Dendritic cell treated with granulocyte-macrophage colony-stimulating factor and Interleukin-4, amounts not matched to agents 40 ng/mL and 50 ng/mL, for 4 days (primary cell): ENCODE results near the gene ZFP3.
"Not testable (repeated sequence)": the region's sequence is repeated elsewhere in the genome, so short reads cannot be mapped to it uniquely, and the experiment has no call there.

ENCODE experiments used
- H3K27ac Mint-ChIP-seq: one replicate; pipeline ENCODE4 v1.8.0; 2022; ENCODE audit warnings: mild to moderate bottlenecking, mixed read lengths
- H3K27me3 Mint-ChIP-seq: one replicate; pipeline ENCODE4 v1.8.0; 2022; ENCODE audit warnings: mild to moderate bottlenecking, mixed read lengths
- H3K36me3 Mint-ChIP-seq: one replicate; pipeline ENCODE4 v1.8.0; 2022; ENCODE audit warnings: low read depth, mixed read lengths
- H3K4me1 Mint-ChIP-seq: one replicate; pipeline ENCODE4 v1.8.0; 2022; ENCODE audit warnings: low read depth, mixed read lengths
- H3K4me3 Mint-ChIP-seq: one replicate; pipeline ENCODE4 v1.8.0; 2022; ENCODE audit warnings: mild to moderate bottlenecking, moderate library complexity, mixed read lengths
- H3K9me3 Mint-ChIP-seq: one replicate; pipeline ENCODE4 v1.8.0; 2022; ENCODE audit warnings: mixed read lengths
- intact Hi-C: fragments of 100-400 bp; cut with micrococcal nuclease; formaldehyde crosslinking; loops from one replicate; pipeline ENCODE4 v1.15.0; 2022

Gene ZFP3

GRCh38 chr17:5133961-5134360 lies 55.7 kb downstream of the ZFP3 start:
- H3K4me1 Mint-ChIP-seq, intact Hi-C loops, H3K9me3 Mint-ChIP-seq, H3K4me3 Mint-ChIP-seq, H3K36me3 Mint-ChIP-seq, H3K27ac Mint-ChIP-seq: not testable (repeated sequence)
- peaks cover 18% of the 10 kb centered on the region for H3K27me3 Mint-ChIP-seq

GRCh38 chr17:5134571-5134970 lies 56.3 kb downstream of the ZFP3 start:
- H3K27ac Mint-ChIP-seq, H3K4me3 Mint-ChIP-seq, H3K36me3 Mint-ChIP-seq, H3K4me1 Mint-ChIP-seq, intact Hi-C loops, H3K9me3 Mint-ChIP-seq: not testable (repeated sequence)
- H3K27me3 Mint-ChIP-seq = peaks cover 18% of the 10 kb centered on the region

- H3K36me3 Mint-ChIP-seq, H3K9me3 Mint-ChIP-seq, H3K27ac Mint-ChIP-seq, intact Hi-C loops, H3K4me3 Mint-ChIP-seq, H3K4me1 Mint-ChIP-seq: not testable (repeated sequence)
- peaks cover 16% of the 10 kb centered on the region for H3K27me3 Mint-ChIP-seq
Measured at GRCh38 chr17:5135131-5135712, 57.0 kb downstream of the ZFP3 start.

GRCh38 chr17:5135726-5136579 lies 57.7 kb downstream of the ZFP3 start:
- Mint-ChIP-seq H3K4me3 (no peak overlapping the region), H3K27ac (no peak overlapping the region), H3K36me3 (no peaks in the 10 kb centered on the region), H3K27me3 (peaks cover 16% of the 10 kb centered on the region), H3K9me3 (no peaks in the 10 kb centered on the region), H3K4me1 (no peaks in the 10 kb centered on the region)
- intact Hi-C loops = no loop called here

GRCh38 chr17:5136580-5137412 lies 58.5 kb downstream of the ZFP3 start:
- H3K9me3 Mint-ChIP-seq, intact Hi-C loops: not testable (repeated sequence)

GRCh38 chr17:5137511-5138197 lies 59.4 kb downstream of the ZFP3 start:
- H3K9me3 Mint-ChIP-seq, H3K4me3 Mint-ChIP-seq, intact Hi-C loops, H3K36me3 Mint-ChIP-seq, H3K4me1 Mint-ChIP-seq, H3K27ac Mint-ChIP-seq: not testable (repeated sequence)
- H3K27me3 Mint-ChIP-seq = peaks cover 13% of the 10 kb centered on the region

More at GRCh38 chr17:5136580-5137412, 58.5 kb downstream of the ZFP3 start:
- H3K27me3 Mint-ChIP-seq = peaks cover 16% of the 10 kb centered on the region
- not testable (repeated sequence) for H3K27ac Mint-ChIP-seq, H3K4me1 Mint-ChIP-seq, H3K4me3 Mint-ChIP-seq, H3K36me3 Mint-ChIP-seq

- H3K27me3 Mint-ChIP-seq = peaks cover 12% of the 10 kb centered on the region
- H3K4me3 Mint-ChIP-seq, intact Hi-C loops, H3K36me3 Mint-ChIP-seq, H3K27ac Mint-ChIP-seq, H3K4me1 Mint-ChIP-seq, H3K9me3 Mint-ChIP-seq: not testable (repeated sequence)
Measured at GRCh38 chr17:5138198-5138544, 59.9 kb downstream of the ZFP3 start.

GRCh38 chr17:5138616-5139457 lies 60.6 kb downstream of the ZFP3 start:
- Mint-ChIP-seq H3K9me3 (no peaks in the 10 kb centered on the region), H3K36me3 (no peaks in the 10 kb centered on the region), H3K27me3 (peaks cover 12% of the 10 kb centered on the region), H3K27ac (no peak overlapping the region), H3K4me1 (no peaks in the 10 kb centered on the region), H3K4me3 (no peak overlapping the region)
- intact Hi-C loops = no loop called here

- no peaks in the 10 kb centered on the region for H3K36me3 Mint-ChIP-seq
- H3K27me3 Mint-ChIP-seq = peaks cover 12% of the 10 kb centered on the region
- no peak overlapping the region for H3K4me3 Mint-ChIP-seq
- no peaks in the 10 kb centered on the region for H3K9me3 Mint-ChIP-seq
- no peak overlapping the region for H3K27ac Mint-ChIP-seq
- intact Hi-C loops = no loop called here
- H3K4me1 Mint-ChIP-seq = no peaks in the 10 kb centered on the region
Measured at GRCh38 chr17:5139458-5139732, 61.1 kb downstream of the ZFP3 start.

- H3K4me3 Mint-ChIP-seq, intact Hi-C loops, H3K36me3 Mint-ChIP-seq, H3K27me3 Mint-ChIP-seq, H3K27ac Mint-ChIP-seq, H3K9me3 Mint-ChIP-seq, H3K4me1 Mint-ChIP-seq: not testable (repeated sequence)
Measured at GRCh38 chr17:5142877-5143276, 64.6 kb downstream of the ZFP3 start.
